Stimulated activated CD4-positive, alpha-beta T cell treated with anti-CD3 and anti-CD28 coated beads, Interleukin-4, amount 100 ng/mL, for 4 hours (primary cell): ENCODE measurements around the gene IFNLR1.

ENCODE experiments used
- DNase-seq, 2 experiments: peaks; one replicate each; pipeline ENCODE4 v3.0.0-alpha.2; 2020

Gene IFNLR1

DNA sequence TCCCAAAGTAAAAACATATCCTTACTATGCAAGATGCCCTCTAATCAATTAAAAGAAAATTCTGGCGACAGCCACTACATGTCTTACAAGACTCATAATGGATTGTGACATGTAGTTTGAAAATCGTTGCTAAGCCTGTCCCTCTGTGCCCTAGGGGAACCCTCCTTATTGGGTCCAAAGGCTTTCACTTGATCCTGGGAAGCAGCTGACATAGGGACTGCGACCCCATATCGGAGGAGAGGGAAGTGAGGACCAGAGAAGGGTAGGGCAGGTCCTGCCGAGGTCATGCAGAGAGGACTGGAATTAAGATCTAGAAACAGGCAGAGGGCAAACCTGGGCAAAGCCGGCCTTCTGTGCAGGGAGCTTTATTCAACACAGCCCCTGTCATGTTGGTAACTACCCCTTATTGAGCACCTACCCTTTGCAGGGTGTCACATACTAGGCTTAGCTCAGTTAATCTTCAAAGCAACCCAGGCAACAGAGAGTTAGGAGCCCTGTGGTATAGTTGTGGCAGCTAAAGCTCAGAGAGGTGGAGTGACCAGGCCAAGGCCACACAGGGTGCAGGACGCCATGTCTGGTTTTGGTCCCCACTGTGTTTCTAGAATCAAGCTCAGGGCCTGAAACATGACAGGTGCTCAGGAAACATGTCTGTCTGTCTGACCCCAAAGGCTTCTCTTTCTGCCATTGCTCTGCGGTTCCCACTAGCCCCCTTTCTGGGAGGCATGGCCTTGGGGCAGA is 18.4 kb upstream of the IFNLR1 start:
- no peak for DNase-seq

DNA sequence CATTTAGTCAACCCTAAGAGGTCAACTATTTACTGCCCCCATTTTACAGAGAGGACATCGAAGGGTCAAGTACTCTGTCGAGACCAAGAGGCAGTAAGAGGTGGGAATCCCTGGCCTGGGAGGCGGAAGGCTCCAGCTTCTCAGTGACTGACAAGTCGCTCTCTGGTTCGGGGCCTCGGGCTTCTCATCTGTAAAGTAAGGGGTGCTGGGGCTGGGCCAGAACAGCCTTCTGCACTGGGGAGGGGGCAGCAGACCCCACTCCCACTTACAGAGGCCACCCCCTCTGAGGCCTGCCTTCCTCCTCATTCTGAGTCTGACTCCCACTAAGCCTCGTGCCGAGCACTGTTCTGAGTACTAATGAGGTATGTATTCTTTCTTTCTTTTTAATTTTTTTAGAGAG is 17.0 kb upstream of the IFNLR1 start:
- no peak for DNase-seq

DNA sequence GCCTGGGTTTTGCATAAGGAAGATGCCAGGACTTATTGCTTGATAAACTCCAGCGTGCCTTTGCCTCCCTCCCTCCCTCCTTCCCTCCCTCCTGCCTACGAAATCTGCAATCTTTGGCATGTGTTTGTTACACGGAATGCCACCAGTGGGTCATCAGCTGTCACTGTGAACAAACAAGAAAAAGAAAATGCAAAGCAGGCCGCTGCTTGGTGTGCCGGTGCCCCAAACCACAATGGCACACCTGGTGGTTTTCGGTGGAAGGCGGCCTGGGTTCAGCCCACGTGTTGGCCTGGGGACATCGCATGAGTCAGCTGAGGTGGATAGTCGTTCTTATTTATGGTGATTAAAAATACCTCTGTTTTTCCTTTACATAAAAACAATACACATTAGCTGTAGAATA is 16.3 kb upstream of the IFNLR1 start:
- no peak for DNase-seq

DNA sequence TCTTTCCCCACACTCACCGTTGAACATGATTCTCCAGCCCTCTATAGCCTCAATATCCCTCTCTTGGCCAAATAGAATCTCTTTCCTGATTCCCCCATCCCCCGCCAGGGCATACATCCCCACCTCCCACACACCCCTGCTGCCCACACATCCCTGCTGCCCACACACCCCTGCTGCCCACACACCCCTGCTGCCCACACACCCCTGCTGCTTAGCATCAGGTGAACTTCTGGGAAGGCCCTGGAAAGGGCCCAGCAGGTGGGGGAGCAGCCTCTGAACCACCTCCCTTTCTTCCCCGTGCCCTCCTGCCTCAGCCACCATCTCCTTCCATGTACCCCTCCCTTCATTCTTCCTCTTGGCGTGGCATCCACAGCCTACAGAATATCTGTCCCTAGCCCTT is 15.9 kb upstream of the IFNLR1 start:
- DNase-seq: peak in 1 of 2 experiments; percentile 9

DNA sequence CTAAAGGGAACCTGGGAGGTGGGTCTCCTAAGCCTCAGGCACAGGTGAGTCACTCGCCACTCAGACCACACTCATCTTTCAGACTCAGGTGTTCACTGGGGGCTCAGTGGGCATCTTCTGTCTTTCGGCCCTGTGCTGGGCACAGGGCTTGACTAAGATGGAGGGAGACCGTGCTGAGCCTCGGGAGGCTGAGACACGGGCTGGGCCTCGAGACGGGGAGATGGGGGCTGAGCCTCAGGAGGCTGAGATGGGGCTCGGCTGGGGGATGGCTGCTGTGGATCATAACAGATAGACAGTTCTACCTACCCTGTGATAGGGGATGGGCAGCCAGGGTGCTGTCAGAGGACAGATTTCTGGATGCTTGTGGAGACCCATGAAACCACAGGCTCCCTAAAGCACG is 15.5 kb upstream of the IFNLR1 start:
- DNase-seq: no peak

DNA sequence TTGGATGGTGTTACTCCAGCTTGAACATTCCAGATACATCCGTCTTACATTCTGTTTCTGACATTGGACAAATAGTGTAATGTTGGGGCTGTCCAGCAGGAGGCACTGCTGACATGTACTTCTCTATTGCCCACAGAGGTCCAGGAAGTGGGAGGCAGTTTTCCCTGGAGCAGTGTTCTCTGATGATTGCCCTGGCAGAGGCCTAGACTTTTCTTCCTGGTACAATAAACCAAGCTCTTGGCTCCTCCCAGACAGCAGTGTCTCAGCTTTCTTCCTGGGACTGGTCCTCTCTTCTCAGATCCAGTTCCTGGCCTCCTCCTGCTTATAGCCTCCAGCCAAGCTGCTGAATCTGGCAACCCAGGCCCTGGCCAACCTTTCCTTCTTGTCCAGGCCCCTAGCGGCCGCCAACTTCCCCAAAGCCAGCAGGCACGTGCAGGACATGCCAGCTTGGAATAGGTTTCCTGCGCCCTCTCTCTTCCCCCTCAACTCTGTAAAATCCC is 14.9 kb upstream of the IFNLR1 start:
- DNase-seq: peak; percentile 36 to 53

DNA sequence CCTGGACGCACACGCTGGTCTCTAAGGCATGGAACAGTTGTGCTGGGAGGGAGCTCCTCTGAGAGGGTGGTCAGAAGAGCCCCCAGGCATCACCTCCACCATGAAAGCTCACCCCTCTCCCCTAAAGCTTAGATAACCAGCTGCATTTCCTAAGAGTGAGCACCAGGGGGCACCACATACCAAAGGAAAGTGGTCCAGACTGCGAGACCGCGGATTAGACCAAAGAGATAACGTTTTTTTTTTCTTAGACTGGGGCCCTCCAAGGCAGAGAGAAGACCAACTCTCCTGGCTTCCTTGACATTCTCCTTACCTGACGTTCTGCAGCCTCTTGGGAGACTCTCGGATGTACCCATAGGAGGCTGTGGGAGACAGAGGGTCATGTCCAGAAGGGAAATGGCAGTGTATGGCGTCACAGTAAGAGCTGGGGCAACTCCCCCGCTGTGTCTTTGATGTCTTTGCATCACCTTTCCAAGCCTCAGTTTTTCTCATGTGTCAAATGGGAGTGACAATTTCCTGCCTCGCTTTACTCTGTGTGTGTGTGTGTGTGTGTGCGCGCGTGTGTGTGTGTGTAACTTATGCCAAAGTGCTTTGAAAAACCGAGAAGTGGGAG is 12.3 kb upstream of the IFNLR1 start:
- peak; percentile 67 to 70 for DNase-seq

- no peak for DNase-seq
These were observed 11.7 kb upstream of the IFNLR1 start for GRCh38 chr1:24198766-24199165.

DNA sequence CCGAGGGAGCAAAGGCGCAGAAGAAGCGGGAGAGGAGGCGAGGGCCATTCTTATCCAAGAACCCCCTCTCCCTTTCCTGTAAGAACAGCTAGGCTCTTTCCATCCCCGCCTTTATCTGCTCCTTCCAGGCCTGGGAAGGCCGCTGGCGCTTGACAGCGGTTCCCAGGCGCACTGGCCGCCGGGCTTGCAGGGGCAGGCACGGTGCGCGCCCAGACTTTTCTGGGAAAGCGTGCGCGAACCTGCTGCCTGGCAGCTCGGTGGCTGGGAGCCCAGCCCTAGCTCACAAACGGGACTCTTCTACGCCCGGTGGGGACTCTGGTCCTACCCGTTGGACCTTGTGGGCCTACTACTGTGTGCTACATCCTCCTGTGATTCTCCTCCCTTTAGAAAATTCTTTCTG is 8.8 kb upstream of the IFNLR1 start:
- DNase-seq: no peak

DNA sequence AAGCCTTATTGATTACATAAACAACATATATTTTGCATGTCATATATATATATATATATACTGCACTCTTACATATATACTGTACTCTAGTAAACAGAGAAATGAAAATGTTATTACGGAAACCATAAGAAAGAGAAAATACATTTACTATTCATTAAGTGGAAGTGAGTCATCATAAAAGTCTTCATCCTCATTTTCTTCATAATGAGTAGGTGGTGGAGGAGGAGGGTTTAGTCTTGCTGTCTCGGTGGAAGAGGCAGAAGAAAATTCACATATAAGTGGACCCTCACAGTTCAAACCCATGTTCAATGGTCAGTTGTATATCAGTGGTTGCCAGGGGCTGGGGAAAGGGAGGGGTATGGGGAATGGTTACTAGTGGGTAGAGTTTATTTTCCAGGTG is 8.0 kb upstream of the IFNLR1 start:
- DNase-seq: no peak

- no peak for DNase-seq
These were observed 6.0 kb upstream of the IFNLR1 start for GRCh38 chr1:24193046-24193445.

GRCh38 chr1:24191860-24192259 is 4.8 kb upstream of the IFNLR1 start:
- peak in 1 of 2 experiments; percentile 53 for DNase-seq

- no peak for DNase-seq
These were observed 3.9 kb upstream of the IFNLR1 start for GRCh38 chr1:24190983-24191461.

GRCh38 chr1:24189528-24189927 is 2.4 kb upstream of the IFNLR1 start:
- peak in 1 of 2 experiments; percentile 45 for DNase-seq

GRCh38 chr1:24186711-24186992 is 437 bp downstream of the IFNLR1 start:
- no peak for DNase-seq

DNA sequence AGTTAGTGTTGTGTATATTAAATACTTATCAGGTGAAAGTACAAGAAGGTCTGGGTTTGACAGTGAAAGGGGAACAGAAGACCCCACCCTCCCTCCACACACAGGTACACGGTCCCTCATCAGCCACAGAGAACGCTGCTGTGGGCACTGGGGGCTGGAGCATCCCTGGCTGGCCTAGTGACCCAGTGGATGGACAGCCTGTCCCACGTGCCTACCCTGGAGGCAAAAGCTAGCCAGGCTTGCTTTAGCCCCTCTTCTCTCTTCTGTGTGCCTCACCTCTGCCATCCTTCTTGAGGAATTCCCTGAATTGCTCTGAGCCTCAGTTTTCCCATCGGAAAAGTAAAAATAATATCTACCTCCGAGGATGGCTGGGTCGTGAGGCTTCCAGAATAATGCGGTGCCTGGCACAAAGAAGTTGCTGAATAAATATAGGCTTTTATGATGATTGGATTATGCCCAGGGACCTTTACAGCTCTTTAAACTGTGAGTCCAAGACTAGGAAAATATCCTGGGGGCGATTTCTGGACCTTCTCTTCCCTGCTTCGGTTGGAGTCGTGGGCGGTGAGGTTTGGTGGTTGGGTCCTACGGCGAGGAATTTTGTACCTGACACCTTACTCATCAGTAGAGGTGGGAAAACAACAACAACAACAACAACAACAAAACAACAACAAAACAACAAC is 918 bp downstream of the IFNLR1 start:
- DNase-seq: no peak

DNA sequence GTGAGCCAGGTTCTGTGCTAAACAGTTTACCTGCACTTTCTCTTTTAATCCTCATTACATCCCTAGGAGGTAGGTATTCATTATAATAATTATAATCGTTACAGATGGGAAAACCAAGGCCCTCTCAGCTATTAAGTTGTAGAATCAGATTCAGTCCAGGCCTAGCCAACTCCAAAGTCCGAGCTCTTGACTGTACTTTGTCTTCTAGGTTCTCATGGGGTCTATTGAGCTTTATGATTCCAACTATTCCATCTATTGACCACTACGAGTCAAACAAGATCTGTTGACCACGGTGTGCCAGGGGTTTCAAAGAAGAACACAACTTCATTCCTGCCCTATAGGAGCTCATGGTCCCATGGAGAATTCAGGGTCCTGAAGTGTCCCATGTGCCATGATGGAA is 2.0 kb downstream of the IFNLR1 start:
- no peak for DNase-seq

GRCh38 chr1:24182061-24182460 is 5.0 kb downstream of the IFNLR1 start:
- DNase-seq: no peak

DNA sequence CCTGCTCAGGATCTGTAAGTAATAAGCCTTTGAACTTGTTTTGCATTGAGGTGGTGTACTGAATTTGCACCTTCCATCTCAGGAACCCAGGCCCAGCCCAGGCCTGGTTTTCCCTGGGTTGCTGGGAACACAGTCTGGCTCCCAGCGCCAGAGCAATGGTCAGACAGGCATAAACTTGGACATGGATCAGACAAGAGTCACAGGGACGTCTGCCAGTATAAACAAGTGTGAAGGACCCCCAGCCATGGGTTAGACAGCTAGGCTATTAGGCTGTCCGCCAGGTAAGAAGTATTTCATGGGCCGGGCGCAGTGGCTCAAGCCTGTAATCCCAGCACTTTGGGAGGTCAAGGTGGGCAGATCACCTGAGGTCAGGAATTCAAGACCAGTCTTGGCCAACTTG is 5.5 kb downstream of the IFNLR1 start:
- no peak for DNase-seq

DNA sequence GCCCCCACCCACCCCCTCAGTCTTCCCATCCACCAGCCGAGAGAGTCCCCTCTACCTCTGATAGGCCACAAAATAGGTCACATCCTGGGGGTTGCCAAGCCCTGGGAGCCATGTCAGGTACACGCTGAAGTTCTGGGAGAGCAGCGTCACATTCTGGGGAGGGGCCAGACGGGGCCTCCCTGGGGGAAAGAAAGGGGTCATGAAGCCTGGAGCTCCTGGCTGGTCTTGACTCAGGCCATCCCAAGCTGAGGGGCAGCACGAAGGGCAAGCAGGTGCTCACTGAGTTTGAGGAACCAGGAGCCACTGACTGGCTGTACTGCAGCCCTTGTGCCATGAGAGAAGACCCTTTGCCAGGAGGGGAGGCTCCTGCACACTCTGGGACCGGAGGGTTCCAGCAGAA is 6.4 kb downstream of the IFNLR1 start:
- no peak for DNase-seq

- DNase-seq: no peak
These were observed 7.7 kb downstream of the IFNLR1 start for GRCh38 chr1:24179251-24179840.

DNA sequence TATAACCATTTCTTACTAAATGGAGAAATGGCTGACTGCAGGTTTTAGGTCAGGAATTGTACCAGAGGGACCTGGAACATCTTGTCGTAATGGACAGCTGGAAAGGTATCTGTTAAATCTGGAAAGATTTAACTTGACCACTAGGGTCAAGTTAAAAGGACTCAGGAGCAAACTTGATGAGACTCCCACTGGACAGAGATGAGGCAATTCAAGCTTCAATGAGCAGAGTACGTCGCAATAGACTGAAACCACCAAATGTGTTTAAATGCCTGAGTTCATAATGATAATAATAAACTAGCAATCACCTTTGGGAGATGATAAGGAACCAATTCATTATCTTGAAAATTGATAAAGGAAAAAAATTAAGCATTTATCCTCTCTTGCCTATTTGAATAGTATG is 8.7 kb downstream of the IFNLR1 start:
- no peak for DNase-seq

- DNase-seq: no peak
These were observed 9.9 kb downstream of the IFNLR1 start for GRCh38 chr1:24177161-24177560.
